Upper lobe of right lung (tissue), 1 donor: Measurements from ENCODE around the gene TFCP2L1. TPM values are rescaled to one million over a fixed set of nuclear protein-coding genes. Genes with fewer than 3 reads are reported as not detected.

Experiments used
- ATAC-seq: fragments of 200-7000 bp; cut with Tn5 transposase; one replicate; pipeline ENCODE4 v1.9.1; 2020; ENCODE audit warnings: mild to moderate bottlenecking, moderate library complexity
- DNase-seq: peaks from one replicate; pipeline ENCODE4 v3.0.0-alpha.2; 2020
- H3K27ac ChIP-seq: fragments of 200-600 bp; one replicate; pipeline ENCODE4 v1.8.0; 2022
- H3K27me3 ChIP-seq: fragments of 200-600 bp; one replicate; pipeline ENCODE4 v1.8.0; 2022; ENCODE audit warnings: mild to moderate bottlenecking
- H3K36me3 ChIP-seq: fragments of 200-600 bp; one replicate; pipeline ENCODE4 v1.8.0; 2022
- H3K4me1 ChIP-seq: fragments of 200-600 bp; one replicate; pipeline ENCODE4 v1.8.0; 2022
- H3K4me3 ChIP-seq: fragments of 200-600 bp; one replicate; pipeline ENCODE4 v1.8.0; 2022; ENCODE audit warnings: mild to moderate bottlenecking
- H3K9me3 ChIP-seq: fragments of 200-600 bp; one replicate; pipeline ENCODE4 v1.8.0; 2022
- intact Hi-C: fragments of 100-400 bp; cut with DNase I; formaldehyde crosslinking; loops from one replicate; pipeline ENCODE4 v1.11.0; 2022
- total RNA-seq: library from RNA; stranded (reverse); fragmentation: NEBNext Ultra II Directional; extraction: Animal tissue kit (Norgen Biotek cat#: 25700); gene quantifications from one replicate; pipeline ENCODE4 v1.2.1, GENCODE V29; 2021
- TF ChIP-seq, protein P1 (sequence below): fragments of 200-600 bp; IDR thresholded peaks from one replicate; pipeline ENCODE4 v1.8.0; 2022; ENCODE audit warnings: antibody characterized with exemption
- donor health status: DM: no; HTN: yes; CAD: no; lungs with severe emphysema.

TFCP2L1 gene
- total RNA-seq, 1 donor from 2014 or later: 22.0 TPM

- intact Hi-C loops: no loop called here
- TF ChIP-seq, protein P1, sequence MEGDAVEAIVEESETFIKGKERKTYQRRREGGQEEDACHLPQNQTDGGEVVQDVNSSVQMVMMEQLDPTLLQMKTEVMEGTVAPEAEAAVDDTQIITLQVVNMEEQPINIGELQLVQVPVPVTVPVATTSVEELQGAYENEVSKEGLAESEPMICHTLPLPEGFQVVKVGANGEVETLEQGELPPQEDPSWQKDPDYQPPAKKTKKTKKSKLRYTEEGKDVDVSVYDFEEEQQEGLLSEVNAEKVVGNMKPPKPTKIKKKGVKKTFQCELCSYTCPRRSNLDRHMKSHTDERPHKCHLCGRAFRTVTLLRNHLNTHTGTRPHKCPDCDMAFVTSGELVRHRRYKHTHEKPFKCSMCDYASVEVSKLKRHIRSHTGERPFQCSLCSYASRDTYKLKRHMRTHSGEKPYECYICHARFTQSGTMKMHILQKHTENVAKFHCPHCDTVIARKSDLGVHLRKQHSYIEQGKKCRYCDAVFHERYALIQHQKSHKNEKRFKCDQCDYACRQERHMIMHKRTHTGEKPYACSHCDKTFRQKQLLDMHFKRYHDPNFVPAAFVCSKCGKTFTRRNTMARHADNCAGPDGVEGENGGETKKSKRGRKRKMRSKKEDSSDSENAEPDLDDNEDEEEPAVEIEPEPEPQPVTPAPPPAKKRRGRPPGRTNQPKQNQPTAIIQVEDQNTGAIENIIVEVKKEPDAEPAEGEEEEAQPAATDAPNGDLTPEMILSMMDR: no peak
These were observed 3.3 kb downstream of the TFCP2L1 start for GRCh38 chr2:121281694-121282093.

GRCh38 chr2:121281107-121281506 is 3.9 kb downstream of the TFCP2L1 start:
- intact Hi-C loops: no loop called here
- ATAC-seq (no peak), DNase-seq (no peak)
- Histone ChIP-seq H3K4me3 (no peak overlapping the region), H3K27me3 (peaks cover 3% of the 10 kb centered on the region), H3K4me1 (peaks cover 8% of the 10 kb centered on the region), H3K36me3 (no peaks in the 10 kb centered on the region), H3K9me3 (no peaks in the 10 kb centered on the region), H3K27ac (no peak overlapping the region)
- TF ChIP-seq, protein P1: no peak

More at GRCh38 chr2:121281694-121282093, 3.3 kb downstream of the TFCP2L1 start:
- peaks cover 8% of the 10 kb centered on the region for H3K4me1 ChIP-seq
- peaks cover 3% of the 10 kb centered on the region for H3K27me3 ChIP-seq
- H3K4me3 ChIP-seq: no peak overlapping the region
- ATAC-seq (no peak), DNase-seq (no peak)
- H3K9me3 ChIP-seq: no peaks in the 10 kb centered on the region
- H3K27ac ChIP-seq: no peak overlapping the region
- H3K36me3 ChIP-seq: no peaks in the 10 kb centered on the region

DNA sequence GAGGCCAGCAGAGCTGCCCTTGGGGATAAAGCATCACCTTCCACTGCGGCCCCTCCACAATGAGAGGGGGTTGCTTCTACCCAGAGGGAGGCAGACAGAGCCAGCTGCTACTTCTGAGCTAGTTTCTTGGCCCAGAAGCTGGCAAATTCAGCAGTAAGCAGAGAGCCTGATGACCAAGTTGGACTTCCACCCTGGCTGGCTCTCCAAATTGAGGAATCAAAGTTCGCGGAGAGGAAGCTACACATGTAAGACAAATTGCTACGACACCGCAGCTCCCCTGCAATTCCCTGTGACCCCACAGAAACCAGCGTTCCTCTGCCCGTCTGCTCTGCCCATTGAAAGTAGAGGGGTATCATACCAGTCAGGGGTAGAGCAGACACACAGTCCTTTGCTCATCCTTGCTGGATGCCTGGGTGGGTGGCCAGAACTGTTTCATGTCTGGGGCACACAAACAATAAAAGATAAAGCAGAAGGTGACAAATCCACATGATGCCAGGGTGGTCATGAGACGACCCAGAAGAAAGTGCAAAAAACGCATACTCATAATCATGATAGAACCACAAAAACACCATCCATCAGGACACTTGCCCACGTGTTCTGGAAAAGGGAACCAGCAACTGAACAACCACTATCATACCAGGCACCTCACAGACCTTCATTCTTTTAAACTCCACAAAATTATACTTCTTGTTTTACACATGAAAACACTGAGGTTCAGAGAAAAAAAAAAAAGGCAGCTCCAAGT is 5.4 kb downstream of the TFCP2L1 start:
- Histone ChIP-seq H3K36me3 (no peaks in the 10 kb centered on the region), H3K27me3 (peaks cover 3% of the 10 kb centered on the region), H3K4me3 (no peak overlapping the region), H3K27ac (no peak overlapping the region), H3K4me1 (peaks cover 6% of the 10 kb centered on the region), H3K9me3 (no peaks in the 10 kb centered on the region)
- no peak for DNase-seq
- intact Hi-C loops: no loop called here
- TF ChIP-seq, protein P1: no peak
- no peak for ATAC-seq

DNA sequence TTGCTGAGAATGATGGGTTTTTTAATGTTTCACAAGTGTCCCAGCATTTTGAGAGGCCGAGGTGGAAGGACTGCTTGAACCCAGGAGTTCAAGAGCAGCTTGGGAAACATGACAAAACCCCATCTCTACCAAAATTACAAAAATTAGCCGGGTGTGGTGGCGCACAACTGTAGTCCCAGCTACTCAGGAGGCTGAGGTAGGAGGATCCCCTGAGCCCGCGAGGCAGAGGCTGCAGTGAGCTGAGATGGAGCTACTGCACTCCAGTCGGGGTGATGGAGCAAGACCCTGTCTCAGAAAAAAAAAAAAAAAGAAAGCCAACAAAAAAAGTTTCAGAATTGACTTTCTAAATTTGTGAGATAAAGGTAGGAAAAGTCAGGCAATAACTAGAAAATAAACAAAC is 8.7 kb downstream of the TFCP2L1 start:
- no peak overlapping the region for H3K4me3 ChIP-seq
- no peaks in the 10 kb centered on the region for H3K4me1 ChIP-seq
- no peak overlapping the region for H3K27ac ChIP-seq
- DNase-seq (no peak), ATAC-seq (no peak)
- intact Hi-C loops: no loop called here
- H3K36me3 ChIP-seq: no peaks in the 10 kb centered on the region
- TF ChIP-seq, protein P1: no peak
- H3K9me3 ChIP-seq: no peaks in the 10 kb centered on the region
- peaks cover 3% of the 10 kb centered on the region for H3K27me3 ChIP-seq

- no peak for ATAC-seq
- no peak overlapping the region for H3K27ac ChIP-seq
These were observed 11.9 kb downstream of the TFCP2L1 start for GRCh38 chr2:121273116-121273515.

More at GRCh38 chr2:121273116-121273515, 11.9 kb downstream of the TFCP2L1 start:
- no peaks in the 10 kb centered on the region for H3K27me3 ChIP-seq
- intact Hi-C loops: no loop called here
- H3K36me3 ChIP-seq: no peaks in the 10 kb centered on the region
- DNase-seq: no peak
- TF ChIP-seq, protein P1: no peak
- H3K4me1 ChIP-seq: no peaks in the 10 kb centered on the region
- no peaks in the 10 kb centered on the region for H3K9me3 ChIP-seq
- H3K4me3 ChIP-seq: no peak overlapping the region
